ENCODE measurements around the gene PAX7. TPM values are rescaled to one million over a fixed set of nuclear protein-coding genes. Genes with fewer than 3 reads are reported as not detected.

PAX7 gene
- polyA plus RNA-seq, 2 of the 4 experiments (the other 2 are of a cell fraction) = 0.23 to 0.48 TPM

DNA sequence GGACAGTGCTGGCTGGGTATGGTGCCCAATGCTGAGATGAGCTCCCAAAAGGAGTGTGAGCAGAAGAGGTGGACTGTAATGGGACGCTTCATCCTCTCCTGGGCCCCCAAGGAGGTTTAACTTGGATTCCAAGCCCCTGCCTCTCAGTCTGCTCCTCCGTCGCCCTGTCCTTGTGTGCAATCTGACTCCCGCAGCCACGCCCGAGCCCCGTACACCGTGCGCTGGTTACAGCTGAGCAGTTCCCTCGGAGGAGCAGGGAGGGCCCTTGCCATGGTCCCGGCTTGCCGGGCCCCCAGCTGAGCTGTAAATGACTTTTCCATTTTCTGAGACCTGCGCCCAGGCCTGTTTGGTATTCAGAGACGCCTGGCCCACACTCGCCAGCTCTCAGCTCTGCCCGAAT lies 53.7 kb downstream of the PAX7 start:
- WGBS (ENCODE audit: missing lambda C conversion rate) = 80% methylated on average over 11 of the region's 16 CpGs
- Histone ChIP-seq H3K9me3 (no peaks in the 10 kb centered on the region), H3K4me2 (no peak overlapping the region), H3K4me1 (no peaks in the 10 kb centered on the region), H3K27ac (no peak overlapping the region), H3K4me3 (no peak overlapping the region)
- TF ChIP-seq JUN (IDR thresholded peaks at IDR 0.05) (no peak), FOXS1 (CRISPR knock-in tag; IDR thresholded peaks at IDR 0.05) (no peak), CBX2 (IDR thresholded peaks at IDR 0.05; ENCODE audit: borderline replicate concordance, low read depth) (no peak), KDM5A (IDR thresholded peaks at IDR 0.05) (no peak), HOXA7 (CRISPR knock-in tag; IDR thresholded peaks at IDR 0.05) (no peak), MAZ (IDR thresholded peaks at IDR 0.05; ENCODE audit: borderline replicate concordance, low read depth, low read length) (no peak), RCOR1 (IDR thresholded peaks at IDR 0.05; ENCODE audit: low read depth, low read length) (no peak), ZC3H11A (IDR thresholded peaks at IDR 0.05) (no peak), MYC (IDR thresholded peaks at IDR 0.05; ENCODE audit: borderline replicate concordance, low read length) (no peak), ZFP36 (IDR thresholded peaks at IDR 0.05; ENCODE audit: borderline replicate concordance, partially characterized antibody) (no peak), TP53 (CRISPR knock-in tag; IDR thresholded peaks at IDR 0.05) (no peak)
- TF ChIP-seq, protein P1, sequence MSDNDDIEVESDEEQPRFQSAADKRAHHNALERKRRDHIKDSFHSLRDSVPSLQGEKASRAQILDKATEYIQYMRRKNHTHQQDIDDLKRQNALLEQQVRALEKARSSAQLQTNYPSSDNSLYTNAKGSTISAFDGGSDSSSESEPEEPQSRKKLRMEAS (IDR thresholded peaks at IDR 0.05) = no peak
- TF ChIP-seq, protein P2, sequence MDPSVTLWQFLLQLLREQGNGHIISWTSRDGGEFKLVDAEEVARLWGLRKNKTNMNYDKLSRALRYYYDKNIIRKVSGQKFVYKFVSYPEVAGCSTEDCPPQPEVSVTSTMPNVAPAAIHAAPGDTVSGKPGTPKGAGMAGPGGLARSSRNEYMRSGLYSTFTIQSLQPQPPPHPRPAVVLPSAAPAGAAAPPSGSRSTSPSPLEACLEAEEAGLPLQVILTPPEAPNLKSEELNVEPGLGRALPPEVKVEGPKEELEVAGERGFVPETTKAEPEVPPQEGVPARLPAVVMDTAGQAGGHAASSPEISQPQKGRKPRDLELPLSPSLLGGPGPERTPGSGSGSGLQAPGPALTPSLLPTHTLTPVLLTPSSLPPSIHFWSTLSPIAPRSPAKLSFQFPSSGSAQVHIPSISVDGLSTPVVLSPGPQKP (IDR thresholded peaks at IDR 0.05; ENCODE audit: low read depth, low read length) = no peak
- TF ChIP-seq, protein P3, sequence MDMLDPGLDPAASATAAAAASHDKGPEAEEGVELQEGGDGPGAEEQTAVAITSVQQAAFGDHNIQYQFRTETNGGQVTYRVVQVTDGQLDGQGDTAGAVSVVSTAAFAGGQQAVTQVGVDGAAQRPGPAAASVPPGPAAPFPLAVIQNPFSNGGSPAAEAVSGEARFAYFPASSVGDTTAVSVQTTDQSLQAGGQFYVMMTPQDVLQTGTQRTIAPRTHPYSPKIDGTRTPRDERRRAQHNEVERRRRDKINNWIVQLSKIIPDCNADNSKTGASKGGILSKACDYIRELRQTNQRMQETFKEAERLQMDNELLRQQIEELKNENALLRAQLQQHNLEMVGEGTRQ (IDR thresholded peaks at IDR 0.05) = no peak
- TF ChIP-seq, protein P4, sequence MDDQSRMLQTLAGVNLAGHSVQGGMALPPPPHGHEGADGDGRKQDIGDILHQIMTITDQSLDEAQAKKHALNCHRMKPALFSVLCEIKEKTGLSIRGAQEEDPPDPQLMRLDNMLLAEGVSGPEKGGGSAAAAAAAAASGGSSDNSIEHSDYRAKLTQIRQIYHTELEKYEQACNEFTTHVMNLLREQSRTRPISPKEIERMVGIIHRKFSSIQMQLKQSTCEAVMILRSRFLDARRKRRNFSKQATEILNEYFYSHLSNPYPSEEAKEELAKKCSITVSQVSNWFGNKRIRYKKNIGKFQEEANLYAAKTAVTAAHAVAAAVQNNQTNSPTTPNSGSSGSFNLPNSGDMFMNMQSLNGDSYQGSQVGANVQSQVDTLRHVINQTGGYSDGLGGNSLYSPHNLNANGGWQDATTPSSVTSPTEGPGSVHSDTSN (IDR thresholded peaks at IDR 0.05) = no peak
- TF ChIP-seq, protein P5, sequence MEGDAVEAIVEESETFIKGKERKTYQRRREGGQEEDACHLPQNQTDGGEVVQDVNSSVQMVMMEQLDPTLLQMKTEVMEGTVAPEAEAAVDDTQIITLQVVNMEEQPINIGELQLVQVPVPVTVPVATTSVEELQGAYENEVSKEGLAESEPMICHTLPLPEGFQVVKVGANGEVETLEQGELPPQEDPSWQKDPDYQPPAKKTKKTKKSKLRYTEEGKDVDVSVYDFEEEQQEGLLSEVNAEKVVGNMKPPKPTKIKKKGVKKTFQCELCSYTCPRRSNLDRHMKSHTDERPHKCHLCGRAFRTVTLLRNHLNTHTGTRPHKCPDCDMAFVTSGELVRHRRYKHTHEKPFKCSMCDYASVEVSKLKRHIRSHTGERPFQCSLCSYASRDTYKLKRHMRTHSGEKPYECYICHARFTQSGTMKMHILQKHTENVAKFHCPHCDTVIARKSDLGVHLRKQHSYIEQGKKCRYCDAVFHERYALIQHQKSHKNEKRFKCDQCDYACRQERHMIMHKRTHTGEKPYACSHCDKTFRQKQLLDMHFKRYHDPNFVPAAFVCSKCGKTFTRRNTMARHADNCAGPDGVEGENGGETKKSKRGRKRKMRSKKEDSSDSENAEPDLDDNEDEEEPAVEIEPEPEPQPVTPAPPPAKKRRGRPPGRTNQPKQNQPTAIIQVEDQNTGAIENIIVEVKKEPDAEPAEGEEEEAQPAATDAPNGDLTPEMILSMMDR (IDR thresholded peaks at IDR 0.05) = no peak
- no peak for ATAC-seq
- POLR2A ChIA-PET = no interaction called here
- no peak for FAIRE-seq
- CTCF ChIA-PET = interaction anchor here (8.6 kb wide), 1 partner anchor 85 kb away, joined by 112 read pairs; no protein-coding TSS in a partner anchor
- DNase-seq (ENCODE audit: low read depth in 1 of 2, low spot score in 1 of 2) = no peak

DNA sequence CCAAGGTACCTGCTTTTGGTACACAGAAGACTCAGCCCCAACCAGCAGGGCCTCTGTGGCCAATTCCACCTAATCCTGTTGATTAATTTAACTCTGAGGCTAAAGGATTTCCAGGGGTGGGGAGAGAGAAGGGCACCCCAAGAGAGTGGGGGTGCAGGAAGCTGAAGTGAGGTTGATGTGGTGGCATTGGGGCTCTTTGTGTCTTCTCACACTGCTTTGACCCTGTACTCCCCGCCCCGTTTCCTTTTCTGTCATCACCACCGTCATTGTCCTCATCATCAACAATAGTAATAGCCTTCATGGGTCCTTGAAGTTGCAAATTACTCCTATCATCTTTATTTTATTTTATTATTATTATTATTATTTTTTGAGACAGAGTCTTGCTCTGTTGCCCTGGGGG lies 55.9 kb downstream of the PAX7 start:
- Histone ChIP-seq H3K9me3 (no peaks in the 10 kb centered on the region), H3K4me3 (no peak overlapping the region), H3K4me2 (no peak overlapping the region), H3K27ac (no peak overlapping the region), H3K4me1 (no peaks in the 10 kb centered on the region)
- ChIA-PET POLR2A (no interaction called here), CTCF (interaction anchor here (1.0 to 8.6 kb wide), 2 partner anchors 88 to 134 kb away, joined by 5 to 112 read pairs; no protein-coding TSS in a partner anchor)
- TF ChIP-seq TFCP2L1 (CRISPR knock-in tag; IDR thresholded peaks at IDR 0.05) (no peak), MAZ (IDR thresholded peaks at IDR 0.05; ENCODE audit: borderline replicate concordance, low read depth, low read length) (no peak), SREBF2 (IDR thresholded peaks at IDR 0.05) (no peak), FOXS1 (CRISPR knock-in tag; IDR thresholded peaks at IDR 0.05) (no peak), ZSCAN20 (CRISPR knock-in tag; IDR thresholded peaks at IDR 0.05) (no peak), HEYL (CRISPR knock-in tag; IDR thresholded peaks at IDR 0.05) (no peak), NPAS2 (CRISPR knock-in tag; IDR thresholded peaks at IDR 0.05; ENCODE audit: borderline replicate concordance) (no peak), RCOR1 (IDR thresholded peaks at IDR 0.05; ENCODE audit: low read depth, low read length) (no peak), SMC3 (IDR thresholded peaks at IDR 0.05) (no peak), POLR2AphosphoS2 (conservative IDR thresholded peaks at IDR 0.05; ENCODE audit: low read length) (no peak), HOXB13 (CRISPR knock-in tag; IDR thresholded peaks at IDR 0.05; ENCODE audit: low read depth) (no peak)
- TF ChIP-seq, protein P3 (IDR thresholded peaks at IDR 0.05) = no peak
- TF ChIP-seq, protein P1 (IDR thresholded peaks at IDR 0.05) = no peak
- TF ChIP-seq, protein P6, sequence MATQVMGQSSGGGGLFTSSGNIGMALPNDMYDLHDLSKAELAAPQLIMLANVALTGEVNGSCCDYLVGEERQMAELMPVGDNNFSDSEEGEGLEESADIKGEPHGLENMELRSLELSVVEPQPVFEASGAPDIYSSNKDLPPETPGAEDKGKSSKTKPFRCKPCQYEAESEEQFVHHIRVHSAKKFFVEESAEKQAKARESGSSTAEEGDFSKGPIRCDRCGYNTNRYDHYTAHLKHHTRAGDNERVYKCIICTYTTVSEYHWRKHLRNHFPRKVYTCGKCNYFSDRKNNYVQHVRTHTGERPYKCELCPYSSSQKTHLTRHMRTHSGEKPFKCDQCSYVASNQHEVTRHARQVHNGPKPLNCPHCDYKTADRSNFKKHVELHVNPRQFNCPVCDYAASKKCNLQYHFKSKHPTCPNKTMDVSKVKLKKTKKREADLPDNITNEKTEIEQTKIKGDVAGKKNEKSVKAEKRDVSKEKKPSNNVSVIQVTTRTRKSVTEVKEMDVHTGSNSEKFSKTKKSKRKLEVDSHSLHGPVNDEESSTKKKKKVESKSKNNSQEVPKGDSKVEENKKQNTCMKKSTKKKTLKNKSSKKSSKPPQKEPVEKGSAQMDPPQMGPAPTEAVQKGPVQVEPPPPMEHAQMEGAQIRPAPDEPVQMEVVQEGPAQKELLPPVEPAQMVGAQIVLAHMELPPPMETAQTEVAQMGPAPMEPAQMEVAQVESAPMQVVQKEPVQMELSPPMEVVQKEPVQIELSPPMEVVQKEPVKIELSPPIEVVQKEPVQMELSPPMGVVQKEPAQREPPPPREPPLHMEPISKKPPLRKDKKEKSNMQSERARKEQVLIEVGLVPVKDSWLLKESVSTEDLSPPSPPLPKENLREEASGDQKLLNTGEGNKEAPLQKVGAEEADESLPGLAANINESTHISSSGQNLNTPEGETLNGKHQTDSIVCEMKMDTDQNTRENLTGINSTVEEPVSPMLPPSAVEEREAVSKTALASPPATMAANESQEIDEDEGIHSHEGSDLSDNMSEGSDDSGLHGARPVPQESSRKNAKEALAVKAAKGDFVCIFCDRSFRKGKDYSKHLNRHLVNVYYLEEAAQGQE (IDR thresholded peaks at IDR 0.05) = no peak
- TF ChIP-seq, protein P7, sequence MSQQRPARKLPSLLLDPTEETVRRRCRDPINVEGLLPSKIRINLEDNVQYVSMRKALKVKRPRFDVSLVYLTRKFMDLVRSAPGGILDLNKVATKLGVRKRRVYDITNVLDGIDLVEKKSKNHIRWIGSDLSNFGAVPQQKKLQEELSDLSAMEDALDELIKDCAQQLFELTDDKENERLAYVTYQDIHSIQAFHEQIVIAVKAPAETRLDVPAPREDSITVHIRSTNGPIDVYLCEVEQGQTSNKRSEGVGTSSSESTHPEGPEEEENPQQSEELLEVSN (IDR thresholded peaks at IDR 0.05; ENCODE audit: borderline replicate concordance, low read depth) = no peak
- WGBS (ENCODE audit: missing lambda C conversion rate) = 79% methylated on average over 3 of the region's 3 CpGs
- FAIRE-seq (no peak), DNase-seq (ENCODE audit: low read depth in 1 of 2, low spot score in 1 of 2) (no peak), ATAC-seq (no peak)
